Measurements from ENCODE around the gene SYNPR.
A peak's percentile ranks its signal among the peaks of the same experiment; 100 is the strongest.

Gene SYNPR

DNA sequence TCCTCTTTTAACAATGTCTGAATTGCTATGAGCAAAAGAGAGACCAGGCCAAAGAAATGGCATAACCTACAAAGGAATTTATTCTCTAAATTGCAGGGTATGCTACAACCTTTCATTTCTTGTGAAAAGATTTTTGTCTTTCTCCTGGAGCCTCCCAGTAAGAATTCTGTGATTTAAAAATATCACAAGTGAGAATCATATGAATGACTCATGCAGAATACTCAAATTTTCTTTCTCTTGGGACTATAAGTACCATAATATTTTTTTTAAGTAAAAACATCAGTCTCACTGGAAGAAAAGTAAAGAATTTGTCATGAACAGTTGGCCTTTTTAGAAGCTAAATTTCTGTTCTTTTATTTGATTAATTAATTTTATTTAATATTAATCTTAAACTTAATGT lies 26.3 kb downstream of the SYNPR start:
- no peak for DNase-seq (ENCODE audit: low spot score)

GRCh38 chr3:63308072-63308471 lies 30.0 kb downstream of the SYNPR start:
- DNase-seq (ENCODE audit: low spot score) = no peak

- no peak for DNase-seq (ENCODE audit: low spot score)
These were observed 31.7 kb downstream of the SYNPR start for GRCh38 chr3:63309768-63310167.

- DNase-seq (ENCODE audit: low spot score) = no peak
These were observed 45.7 kb downstream of the SYNPR start for GRCh38 chr3:63323766-63324165.

DNA sequence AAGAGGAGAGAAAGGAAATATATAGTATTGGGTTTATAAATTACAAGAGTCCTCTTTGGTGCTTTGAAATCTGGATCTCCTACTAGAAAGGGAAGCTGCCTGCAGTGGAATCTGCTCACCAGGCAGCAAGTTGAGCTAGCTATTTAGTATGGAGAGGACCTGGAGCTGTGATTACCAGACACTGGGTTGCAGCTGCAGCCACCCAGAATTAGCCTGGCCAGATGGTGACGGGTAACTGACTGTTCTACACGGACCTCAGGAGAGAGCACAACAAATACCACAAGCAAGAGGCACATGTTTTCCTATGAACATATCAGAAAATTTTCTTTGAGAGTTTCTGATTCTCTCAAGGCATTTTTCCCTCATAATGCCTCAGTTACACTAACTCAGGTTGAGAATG lies 46.5 kb downstream of the SYNPR start:
- no peak for DNase-seq (ENCODE audit: low spot score)

DNA sequence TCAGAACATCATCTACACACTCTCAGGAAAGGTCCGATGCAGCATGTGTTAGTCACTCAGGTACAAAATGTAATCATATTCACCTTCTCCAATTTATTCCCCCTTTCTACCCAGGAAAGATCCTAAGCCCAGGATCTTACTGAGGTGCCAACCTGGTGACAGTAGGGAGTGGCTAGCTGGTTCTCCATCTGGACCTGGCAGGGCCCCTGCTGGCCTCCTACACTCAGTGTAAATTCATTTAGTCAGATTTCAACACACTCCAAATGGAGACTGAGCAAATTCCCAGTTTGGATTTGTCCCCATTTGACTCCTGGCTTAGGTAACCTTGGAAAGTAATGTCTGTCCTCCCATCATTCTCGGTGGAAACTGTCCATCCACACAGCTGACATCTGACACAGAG lies 47.3 kb downstream of the SYNPR start:
- DNase-seq (ENCODE audit: low spot score) = no peak

GRCh38 chr3:63328365-63328764 lies 50.3 kb downstream of the SYNPR start:
- DNase-seq (ENCODE audit: low spot score) = no peak

DNA sequence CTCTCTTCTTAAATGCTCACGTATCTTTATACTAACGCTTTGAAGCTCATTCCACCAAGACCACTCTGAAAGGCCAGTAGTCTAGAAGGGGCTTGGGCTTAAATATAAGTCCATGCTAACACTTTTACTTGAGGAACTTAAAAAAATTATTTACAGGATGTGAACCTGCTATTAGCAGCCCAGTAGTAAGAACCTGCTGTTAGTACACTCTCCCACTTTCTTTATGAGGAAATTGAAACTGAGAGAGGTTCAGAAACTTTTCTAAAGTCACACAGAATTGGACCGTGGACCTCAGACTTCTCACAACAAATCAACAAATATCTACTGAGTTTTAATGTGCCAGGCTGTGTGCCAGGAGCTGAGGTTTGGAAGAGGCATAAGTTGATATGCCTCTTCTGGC lies 53.4 kb downstream of the SYNPR start:
- DNase-seq (ENCODE audit: low spot score) = no peak

- peak; percentile 12 for DNase-seq (ENCODE audit: low spot score)
These were observed 55.7 kb downstream of the SYNPR start for GRCh38 chr3:63333815-63334214.

DNA sequence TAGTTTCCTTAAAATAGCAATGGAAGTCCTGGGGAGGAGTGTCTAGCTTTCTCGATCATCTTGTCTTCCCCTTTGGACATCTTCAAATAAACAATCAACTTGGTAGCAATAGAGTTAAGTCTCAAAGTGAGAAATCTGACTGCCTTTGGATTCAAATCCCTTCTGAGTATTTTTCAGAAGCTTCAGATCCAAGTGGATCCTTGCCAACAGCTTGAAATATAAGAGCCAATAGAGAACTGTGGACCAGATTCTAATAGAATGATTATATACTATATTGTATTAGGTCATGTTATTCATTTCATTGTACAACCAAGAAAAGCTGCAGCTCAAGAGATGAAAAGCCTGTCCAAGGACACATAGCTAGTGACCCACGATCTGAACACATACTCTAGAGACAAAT lies 60.2 kb downstream of the SYNPR start:
- DNase-seq (ENCODE audit: low spot score) = no peak

GRCh38 chr3:63343674-63344073 lies 65.6 kb downstream of the SYNPR start:
- DNase-seq (ENCODE audit: low spot score) = peak; percentile 60

DNA sequence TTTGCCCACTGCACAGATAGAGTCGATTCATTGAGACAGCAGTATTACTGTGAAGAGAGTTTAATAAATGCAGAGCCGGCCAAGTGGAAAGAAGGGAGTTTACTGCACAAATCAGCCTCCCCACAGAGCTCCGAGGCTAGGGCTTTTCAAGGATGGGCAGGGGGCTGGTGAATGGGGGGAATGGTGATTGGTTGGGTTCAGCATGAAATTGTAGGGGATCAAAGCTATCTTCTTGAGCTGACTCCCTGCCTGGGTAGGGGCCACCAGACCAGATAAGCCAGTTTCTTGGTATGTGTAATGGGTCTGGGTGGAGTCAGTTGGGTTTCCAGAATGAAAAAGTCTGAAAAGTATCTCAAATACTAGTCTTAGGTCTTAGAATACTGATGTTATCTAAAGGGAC lies 66.6 kb downstream of the SYNPR start:
- no peak for DNase-seq (ENCODE audit: low spot score)

DNA sequence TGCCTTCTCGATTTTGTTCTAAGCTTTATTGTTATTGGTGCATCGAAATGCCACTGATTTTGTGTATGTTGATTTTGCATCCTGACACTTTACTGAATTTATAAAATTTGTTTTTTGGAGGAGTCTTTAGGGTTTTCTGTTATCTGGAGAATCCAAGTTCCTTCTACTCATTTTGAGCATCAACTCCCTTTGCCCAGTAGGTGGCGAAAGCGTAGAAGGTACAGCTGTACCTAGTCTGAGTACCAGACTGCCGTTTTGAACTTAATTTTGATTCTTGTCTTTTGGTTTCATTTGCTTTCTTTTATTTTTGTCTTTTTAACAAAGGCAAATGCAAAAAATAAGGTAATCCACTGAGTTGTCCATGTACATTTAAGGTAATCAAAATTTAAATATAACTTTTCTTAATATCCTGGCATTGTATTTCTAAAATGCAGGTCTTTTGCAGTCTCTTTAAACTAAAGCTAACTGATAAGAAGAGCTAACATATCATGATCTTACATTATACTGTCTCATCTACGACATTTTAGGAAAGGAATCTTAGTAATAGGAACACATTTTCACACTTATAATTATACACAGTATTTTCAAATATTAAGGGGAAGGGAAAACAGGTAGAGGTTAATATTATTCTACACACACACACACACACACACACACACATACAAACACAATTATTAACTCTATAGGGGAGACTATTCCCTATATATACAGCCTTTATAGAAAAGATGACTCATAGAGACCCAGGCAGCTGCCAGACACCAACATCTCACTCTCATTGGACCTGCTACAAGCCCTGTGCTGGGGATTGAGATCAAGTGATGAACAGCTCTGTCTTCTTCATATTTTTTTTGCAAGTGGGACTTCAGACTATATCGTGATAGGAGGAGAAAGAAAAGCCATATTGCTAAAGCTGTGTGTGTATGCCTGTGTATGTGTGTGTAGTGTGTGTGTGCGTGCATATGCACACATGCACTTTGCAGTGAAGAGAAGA lies 71.8 kb downstream of the SYNPR start:
- peak; percentile 66 for DNase-seq (ENCODE audit: low spot score)

GRCh38 chr3:63351159-63352007 lies 73.3 kb downstream of the SYNPR start:
- peak; percentile 45 for DNase-seq (ENCODE audit: low spot score)

- no peak for DNase-seq (ENCODE audit: low spot score)
These were observed 73.8 kb downstream of the SYNPR start for GRCh38 chr3:63352008-63352279.

- no peak for DNase-seq (ENCODE audit: low spot score)
These were observed 75.3 kb downstream of the SYNPR start for GRCh38 chr3:63353383-63353782.

GRCh38 chr3:63354160-63354559 lies 76.1 kb downstream of the SYNPR start:
- DNase-seq (ENCODE audit: low spot score) = no peak

DNA sequence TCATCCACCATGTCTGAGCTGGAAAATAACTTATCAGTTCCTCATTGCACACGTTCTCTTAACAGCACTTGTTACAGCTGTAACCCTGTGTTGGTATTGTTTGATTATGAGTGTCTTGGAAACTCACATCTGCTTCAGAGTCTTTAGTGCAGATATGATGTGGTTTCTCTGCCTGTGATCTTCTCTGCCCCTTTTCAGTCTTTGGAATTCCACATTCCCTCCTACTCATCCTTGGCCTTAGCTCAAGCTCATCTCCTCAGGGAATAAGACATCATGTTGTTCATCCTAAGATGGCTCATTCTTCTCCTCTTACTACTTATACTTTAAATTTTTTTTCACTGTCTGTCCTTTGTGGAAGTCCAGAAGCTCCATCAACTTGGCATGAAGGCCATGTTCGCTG lies 77.7 kb downstream of the SYNPR start:
- no peak for DNase-seq (ENCODE audit: low spot score)

DNA sequence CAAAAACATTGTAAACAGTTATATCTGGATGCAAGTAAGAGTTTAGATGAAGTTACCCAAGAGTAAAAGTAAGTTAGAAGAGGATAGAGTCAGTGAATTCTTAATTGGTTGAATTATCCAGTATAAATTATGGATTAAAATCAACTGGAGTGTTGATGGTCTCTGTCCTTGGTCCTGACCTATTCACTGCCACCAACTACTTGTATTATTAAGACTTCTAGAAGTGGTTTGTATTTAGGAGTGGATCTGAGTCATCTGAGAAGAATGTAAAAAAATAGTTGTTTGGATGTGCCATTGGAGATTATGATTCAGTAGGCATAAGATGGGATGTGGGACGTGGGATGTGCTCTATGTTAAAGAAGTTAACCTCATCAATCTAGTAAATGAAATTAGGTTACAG lies 86.4 kb downstream of the SYNPR start:
- no peak for DNase-seq (ENCODE audit: low spot score)

DNA sequence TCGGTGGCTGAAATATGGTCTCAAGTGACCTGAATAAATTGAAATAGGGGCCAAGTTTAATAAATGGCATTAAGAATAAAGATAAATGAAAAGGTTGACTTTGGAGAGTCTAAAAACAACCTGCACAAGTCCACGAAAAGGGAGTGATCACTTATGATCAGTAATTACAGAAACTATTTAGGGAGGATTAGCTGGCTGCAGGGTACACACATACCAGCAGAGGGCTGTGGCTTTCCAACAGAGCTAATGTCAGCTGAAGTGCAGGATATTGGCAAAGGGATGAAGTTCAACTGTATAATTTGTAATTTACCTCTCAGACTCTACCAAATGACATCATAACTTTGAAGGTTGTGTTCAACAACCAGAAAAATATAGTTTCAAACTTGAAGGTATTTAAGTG lies 86.8 kb downstream of the SYNPR start:
- no peak for DNase-seq (ENCODE audit: low spot score)

GRCh38 chr3:63365671-63366070 lies 87.6 kb downstream of the SYNPR start:
- DNase-seq (ENCODE audit: low spot score) = no peak

GRCh38 chr3:63370094-63370493 lies 92.0 kb downstream of the SYNPR start:
- DNase-seq (ENCODE audit: low spot score) = no peak

DNA sequence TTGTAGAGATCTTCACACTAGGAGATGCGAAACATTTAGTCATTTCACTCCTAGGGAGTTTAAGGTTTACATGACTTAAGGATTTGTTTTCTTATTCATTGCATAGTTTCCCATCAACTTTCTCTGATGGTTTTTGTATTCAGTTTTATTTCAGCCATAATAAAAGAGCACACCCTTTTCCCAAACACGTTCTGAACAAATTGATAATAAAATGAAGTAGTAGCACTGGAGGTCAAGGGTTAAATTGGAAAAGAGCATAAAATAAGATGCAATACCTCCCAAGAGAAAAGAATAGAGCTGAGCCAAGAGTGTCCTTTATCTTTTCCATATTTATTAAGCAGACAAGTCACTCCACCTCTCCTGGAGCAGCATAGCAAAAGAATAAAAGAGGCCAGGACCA lies 104.9 kb downstream of the SYNPR start:
- no peak for DNase-seq (ENCODE audit: low spot score)
